Spinal cord (tissue), 10 donors: Measurements from ENCODE around the gene TMEFF2. TPM values are rescaled to one million over a fixed set of nuclear protein-coding genes. Genes with fewer than 3 reads are reported as not detected.

ENCODE experiments used
- DNase-seq, 6 donors: peaks; one replicate each; pipeline versions ENCODE4 v3.0.0 to v3.0.0-alpha.2; 2013 to 2015; ENCODE audit warnings: low spot score in 6 of 6, low read depth in 4 of 6
- H3K27ac ChIP-seq: one replicate; pipeline ENCODE4 v1.5.1; 2013; ENCODE audit warnings: low read depth, low read length, control low read depth
- H3K27me3 ChIP-seq: one replicate; pipeline ENCODE4 v1.6.1; 2013; ENCODE audit warnings: low read length; ENCODE audit not compliant: control insufficient read depth, insufficient read depth
- H3K36me3 ChIP-seq: one replicate; pipeline ENCODE4 v1.6.1; 2013; ENCODE audit warnings: low read length; ENCODE audit not compliant: control insufficient read depth, insufficient read depth
- H3K4me1 ChIP-seq: one replicate; pipeline ENCODE4 v1.6.1; 2013; ENCODE audit warnings: low read length; ENCODE audit not compliant: control insufficient read depth, insufficient read depth
- H3K4me3 ChIP-seq: one replicate; pipeline ENCODE4 v1.5.1; 2013; ENCODE audit warnings: low read depth, low read length, control low read depth
- H3K9me3 ChIP-seq: one replicate; pipeline ENCODE4 v1.6.1; 2013; ENCODE audit warnings: low read length; ENCODE audit not compliant: control insufficient read depth, insufficient read depth
- WGBS: methylation state at CpG from one replicate; pipeline ENCODE4 v1.1.5; 2013; ENCODE audit warnings: missing lambda C conversion rate; ENCODE audit not compliant: insufficient coverage; 5-methylcytosine and 5-hydroxymethylcytosine counted together
- polyA plus RNA-seq, 2 donors: library from polyadenylated mRNA; unstranded; fragments of 120-200 nt; gene quantifications; one replicate each; pipeline ENCODE4 v1.2.1, GENCODE V29; 2013; ENCODE audit not compliant: insufficient read length in 2 of 2
- total RNA-seq, 2 donors: library from RNA; depleted of rRNA in 1 of 2; stranded (reverse); fragments of 120-200 nt in 1 of 2; fragments of >200 nt in 1 of 2; gene quantifications; one replicate each; pipeline versions ENCODE4 v1.2.3 to v1.2.4, GENCODE V29; 2013 to 2014
- donor health status: healthy.

Gene TMEFF2
- total and polyA plus RNA-seq, 4 donors, result 14.0 to 85.6 (median 61.1) TPM

GRCh38 chr2:191901031-191901430 is 293.7 kb downstream of the TMEFF2 start:
- WGBS, result 56% methylated on average over 1 of the region's 1 CpG

DNA sequence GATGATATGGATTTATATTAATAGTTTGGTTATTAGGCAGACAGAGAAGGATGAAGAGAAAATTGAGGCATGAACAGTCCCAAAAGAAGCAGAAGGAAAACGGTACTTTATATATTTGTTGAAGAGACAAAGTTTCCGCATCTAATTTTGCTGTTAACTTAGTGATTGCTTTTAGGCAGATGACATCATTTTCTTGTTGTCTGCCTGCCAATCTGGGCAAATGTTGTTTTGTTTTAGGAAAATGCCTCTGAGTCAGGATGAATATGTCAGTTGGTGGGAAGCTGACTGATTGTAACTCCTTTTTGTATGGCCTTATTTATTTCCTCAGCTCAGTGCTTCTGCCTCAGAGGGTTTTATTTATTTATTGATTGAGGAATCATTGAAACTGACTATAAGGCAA is 295.3 kb downstream of the TMEFF2 start:
- 75% methylated on average over 2 of the region's 2 CpGs for WGBS
- no peaks in the 10 kb centered on the region for H3K9me3 ChIP-seq
- no peaks in the 10 kb centered on the region for H3K4me1 ChIP-seq
- DNase-seq, result peak in 1 of 6 donors; percentile 47
- no peaks in the 10 kb centered on the region for H3K27me3 ChIP-seq
- no peaks in the 10 kb centered on the region for H3K36me3 ChIP-seq
- no peak overlapping the region for H3K27ac ChIP-seq
- H3K4me3 ChIP-seq, result no peak overlapping the region

More at GRCh38 chr2:191901031-191901430, 293.7 kb downstream of the TMEFF2 start:
- no peaks in the 10 kb centered on the region for H3K4me1 ChIP-seq
- H3K4me3 ChIP-seq, result no peak overlapping the region
- no peaks in the 10 kb centered on the region for H3K36me3 ChIP-seq
- no peaks in the 10 kb centered on the region for H3K27me3 ChIP-seq
- DNase-seq, result no peak
- no peak overlapping the region for H3K27ac ChIP-seq
- no peaks in the 10 kb centered on the region for H3K9me3 ChIP-seq
